Measurements from ENCODE around the gene MCFD2.

Gene MCFD2

GRCh38 chr2:46925474-46926351 is 10.1 kb upstream of the MCFD2 start:
- no peaks in the 10 kb centered on the region for H4K20me1 ChIP-seq (ENCODE audit: insufficient read depth)
- TF ChIP-seq CTCF (conservative IDR thresholded peaks at IDR 0.05; ENCODE audit: low read depth, low read length): no peak
- no peaks in the 10 kb centered on the region for H3K4me1 ChIP-seq (ENCODE audit: low read depth, poor library complexity, severe bottlenecking)
- H2AFZ ChIP-seq (ENCODE audit: low read depth): no peak overlapping the region
- no peak overlapping the region for H3K9ac ChIP-seq
- no peak overlapping the region for H3K27ac ChIP-seq
- no peaks in the 10 kb centered on the region; the same call in 1 of the 2 replicates for H3K79me2 ChIP-seq (ENCODE audit: insufficient read depth, low read depth)
- no peak overlapping the region for H3K4me3 ChIP-seq (IDR thresholded peaks at IDR 0.05; ENCODE audit: insufficient read depth, low read depth, low read length)
- no peaks in the 10 kb centered on the region for H3K36me3 ChIP-seq (ENCODE audit: insufficient read depth)
- H3K4me2 ChIP-seq: no peak overlapping the region
- H3K27me3 ChIP-seq (ENCODE audit: insufficient read depth, low read depth): no peaks in the 10 kb centered on the region

GRCh38 chr2:46924608-46925007 is 9.0 kb upstream of the MCFD2 start:
- no peaks in the 10 kb centered on the region; the same call in 1 of the 2 replicates for H3K79me2 ChIP-seq (ENCODE audit: insufficient read depth, low read depth)
- no peaks in the 10 kb centered on the region for H3K27me3 ChIP-seq (ENCODE audit: insufficient read depth, low read depth)
- no peak overlapping the region for H3K4me3 ChIP-seq (IDR thresholded peaks at IDR 0.05; ENCODE audit: insufficient read depth, low read depth, low read length)
- no peaks in the 10 kb centered on the region for H4K20me1 ChIP-seq (ENCODE audit: insufficient read depth)
- no peak for TF ChIP-seq CTCF (conservative IDR thresholded peaks at IDR 0.05; ENCODE audit: low read depth, low read length)
- no peak overlapping the region for H3K27ac ChIP-seq
- H3K36me3 ChIP-seq (ENCODE audit: insufficient read depth): no peaks in the 10 kb centered on the region
- no peak overlapping the region for H2AFZ ChIP-seq (ENCODE audit: low read depth)
- no peak overlapping the region for H3K4me2 ChIP-seq
- no peaks in the 10 kb centered on the region for H3K4me1 ChIP-seq (ENCODE audit: low read depth, poor library complexity, severe bottlenecking)
- no peak overlapping the region for H3K9ac ChIP-seq

- Histone ChIP-seq H3K27me3 (ENCODE audit: insufficient read depth, low read depth) (no peaks in the 10 kb centered on the region), H3K27ac (no peak overlapping the region), H3K36me3 (ENCODE audit: insufficient read depth) (no peaks in the 10 kb centered on the region), H3K4me2 (no peak overlapping the region), H3K4me1 (ENCODE audit: low read depth, poor library complexity, severe bottlenecking) (peaks cover 1% of the 10 kb centered on the region), H2AFZ (ENCODE audit: low read depth) (no peak overlapping the region), H4K20me1 (ENCODE audit: insufficient read depth) (no peaks in the 10 kb centered on the region), H3K4me3 (IDR thresholded peaks at IDR 0.05; ENCODE audit: insufficient read depth, low read depth, low read length) (no peak overlapping the region), H3K79me2 (ENCODE audit: insufficient read depth, low read depth) (no peaks in the 10 kb centered on the region; the same call in 1 of the 2 replicates), H3K9ac (no peak overlapping the region)
- no peak for TF ChIP-seq CTCF (conservative IDR thresholded peaks at IDR 0.05; ENCODE audit: low read depth, low read length)
Measured at GRCh38 chr2:46924038-46924437, 8.4 kb upstream of the MCFD2 start.

GRCh38 chr2:46923041-46923528 is 7.5 kb upstream of the MCFD2 start:
- Histone ChIP-seq H3K27me3 (ENCODE audit: insufficient read depth, low read depth) (peaks cover 4% of the 10 kb centered on the region; the same call in 1 of the 2 replicates), H3K4me3 (IDR thresholded peaks at IDR 0.05; ENCODE audit: insufficient read depth, low read depth, low read length) (no peak overlapping the region), H3K36me3 (ENCODE audit: insufficient read depth) (no peaks in the 10 kb centered on the region), H3K4me2 (no peak overlapping the region), H2AFZ (ENCODE audit: low read depth) (no peak overlapping the region), H4K20me1 (ENCODE audit: insufficient read depth) (no peaks in the 10 kb centered on the region), H3K4me1 (ENCODE audit: low read depth, poor library complexity, severe bottlenecking) (peaks cover 11% of the 10 kb centered on the region), H3K27ac (no peak overlapping the region), H3K79me2 (ENCODE audit: insufficient read depth, low read depth) (no peaks in the 10 kb centered on the region; the same call in 1 of the 2 replicates), H3K9ac (no peak overlapping the region)
- TF ChIP-seq CTCF (conservative IDR thresholded peaks at IDR 0.05; ENCODE audit: low read depth, low read length): no peak
